ENCODE measurements around the gene SASH3.

Gene SASH3

GRCh38 chrX:129759576-129760061, 20.1 kb upstream of the SASH3 start:
- peak; percentile 69 for DNase-seq (ENCODE audit: low read depth, low spot score)

- no peak for DNase-seq (ENCODE audit: low read depth, low spot score)
These were observed 19.6 kb upstream of the SASH3 start for GRCh38 chrX:129760155-129760554.

GRCh38 chrX:129760981-129761380, 18.8 kb upstream of the SASH3 start:
- no peak for DNase-seq (ENCODE audit: low read depth, low spot score)

- no peak for DNase-seq (ENCODE audit: low read depth, low spot score)
These were observed 18.2 kb upstream of the SASH3 start for GRCh38 chrX:129761596-129761995.

GRCh38 chrX:129762448-129762847, 17.3 kb upstream of the SASH3 start:
- DNase-seq (ENCODE audit: low read depth, low spot score): no peak

GRCh38 chrX:129763666-129764065, 16.1 kb upstream of the SASH3 start:
- DNase-seq (ENCODE audit: low read depth, low spot score): no peak

- no peak for DNase-seq (ENCODE audit: low read depth, low spot score)
These were observed 11.6 kb upstream of the SASH3 start for GRCh38 chrX:129768186-129768585.

- peak; percentile 21 for DNase-seq (ENCODE audit: low read depth, low spot score)
These were observed 10.9 kb upstream of the SASH3 start for GRCh38 chrX:129768586-129769466.

- no peak for DNase-seq (ENCODE audit: low read depth, low spot score)
These were observed 10.1 kb upstream of the SASH3 start for GRCh38 chrX:129769467-129770154.

- DNase-seq (ENCODE audit: low read depth, low spot score): no peak
These were observed 8.3 kb upstream of the SASH3 start for GRCh38 chrX:129771266-129771995.

- DNase-seq (ENCODE audit: low read depth, low spot score): no peak
These were observed 6.8 kb upstream of the SASH3 start for GRCh38 chrX:129772796-129773431.

GRCh38 chrX:129773649-129774458, 5.9 kb upstream of the SASH3 start:
- peak; percentile 23 for DNase-seq (ENCODE audit: low read depth, low spot score)

GRCh38 chrX:129777218-129778030, 2.3 kb upstream of the SASH3 start:
- DNase-seq (ENCODE audit: low read depth, low spot score): peak; percentile 24

- DNase-seq (ENCODE audit: low read depth, low spot score): no peak
These were observed 570 bp upstream of the SASH3 start for GRCh38 chrX:129779086-129779672.

- DNase-seq (ENCODE audit: low read depth, low spot score): no peak
These were observed 824 bp downstream of the SASH3 start for GRCh38 chrX:129780441-129781105.

- DNase-seq (ENCODE audit: low read depth, low spot score): peak; percentile 53
These were observed 1.5 kb downstream of the SASH3 start for GRCh38 chrX:129781134-129781672.

GRCh38 chrX:129781680-129782495, 2.1 kb downstream of the SASH3 start:
- DNase-seq (ENCODE audit: low read depth, low spot score): no peak

- no peak for DNase-seq (ENCODE audit: low read depth, low spot score)
These were observed 3.0 kb downstream of the SASH3 start for GRCh38 chrX:129782706-129783105.

All from ELF-1 (cell line).